Measurements from ENCODE around the gene TK1. TPM values are rescaled to one million over a fixed set of nuclear protein-coding genes. Genes with fewer than 3 reads are reported as not detected.

TK1 gene
- total RNA-seq, 1 donor: 87.2 TPM

DNA sequence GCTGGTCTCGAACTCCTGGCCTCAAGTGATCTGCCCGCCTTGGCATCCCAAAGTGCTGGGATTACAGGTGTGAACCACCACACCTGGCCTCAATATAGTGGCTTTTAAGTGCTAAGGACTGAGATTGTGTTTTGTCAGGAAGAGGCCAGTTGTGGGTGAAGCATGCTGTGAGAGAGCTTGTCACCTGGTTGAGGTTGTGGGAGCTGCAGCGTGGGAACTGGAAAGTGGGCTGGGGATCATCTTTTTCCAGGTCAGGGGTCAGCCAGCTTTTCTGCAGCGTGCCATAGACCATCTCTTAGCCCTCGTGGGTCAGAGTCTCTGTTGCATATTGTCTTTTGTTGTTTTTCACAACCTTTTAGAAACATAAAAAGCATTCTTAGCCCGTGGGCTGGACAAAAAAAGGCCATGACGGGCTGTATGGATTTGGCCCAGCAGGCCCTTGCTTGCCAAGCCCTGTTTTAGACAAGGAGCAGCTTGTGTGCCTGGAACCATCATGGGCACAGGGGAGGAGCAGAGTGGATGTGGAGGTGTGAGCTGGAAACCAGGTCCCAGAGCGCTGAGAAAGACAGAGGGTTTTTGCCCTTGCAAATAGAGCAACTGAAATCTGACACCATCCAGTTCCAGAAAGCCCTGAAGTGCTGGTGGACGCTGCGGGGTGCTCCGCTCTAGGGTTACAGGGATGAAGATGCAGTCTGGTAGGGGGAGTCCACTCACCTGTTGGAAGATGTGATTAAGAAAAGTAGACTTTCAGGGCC lies 32.7 kb upstream of the TK1 start:
- TF ChIP-seq, protein P1, sequence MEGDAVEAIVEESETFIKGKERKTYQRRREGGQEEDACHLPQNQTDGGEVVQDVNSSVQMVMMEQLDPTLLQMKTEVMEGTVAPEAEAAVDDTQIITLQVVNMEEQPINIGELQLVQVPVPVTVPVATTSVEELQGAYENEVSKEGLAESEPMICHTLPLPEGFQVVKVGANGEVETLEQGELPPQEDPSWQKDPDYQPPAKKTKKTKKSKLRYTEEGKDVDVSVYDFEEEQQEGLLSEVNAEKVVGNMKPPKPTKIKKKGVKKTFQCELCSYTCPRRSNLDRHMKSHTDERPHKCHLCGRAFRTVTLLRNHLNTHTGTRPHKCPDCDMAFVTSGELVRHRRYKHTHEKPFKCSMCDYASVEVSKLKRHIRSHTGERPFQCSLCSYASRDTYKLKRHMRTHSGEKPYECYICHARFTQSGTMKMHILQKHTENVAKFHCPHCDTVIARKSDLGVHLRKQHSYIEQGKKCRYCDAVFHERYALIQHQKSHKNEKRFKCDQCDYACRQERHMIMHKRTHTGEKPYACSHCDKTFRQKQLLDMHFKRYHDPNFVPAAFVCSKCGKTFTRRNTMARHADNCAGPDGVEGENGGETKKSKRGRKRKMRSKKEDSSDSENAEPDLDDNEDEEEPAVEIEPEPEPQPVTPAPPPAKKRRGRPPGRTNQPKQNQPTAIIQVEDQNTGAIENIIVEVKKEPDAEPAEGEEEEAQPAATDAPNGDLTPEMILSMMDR (IDR thresholded peaks at IDR 0.05; ENCODE audit: insufficient read depth, low read depth, low read length): no peak
- H3K4me3 ChIP-seq (ENCODE audit: low read depth, low read length): no peak overlapping the region
- no peak for DNase-seq (ENCODE audit: low read depth)

DNA sequence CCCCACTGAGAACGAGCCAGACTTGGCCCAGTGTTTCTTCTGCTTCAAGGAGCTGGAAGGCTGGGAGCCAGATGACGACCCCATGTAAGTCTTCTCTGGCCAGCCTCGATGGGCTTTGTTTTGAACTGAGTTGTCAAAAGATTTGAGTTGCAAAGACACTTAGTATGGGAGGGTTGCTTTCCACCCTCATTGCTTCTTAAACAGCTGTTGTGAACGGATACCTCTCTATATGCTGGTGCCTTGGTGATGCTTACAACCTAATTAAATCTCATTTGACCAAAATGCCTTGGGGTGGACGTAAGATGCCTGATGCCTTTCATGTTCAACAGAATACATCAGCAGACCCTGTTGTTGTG lies 27.8 kb upstream of the TK1 start:
- H3K4me3 ChIP-seq (ENCODE audit: low read depth, low read length): peak overlapping the region; percentile 80
- DNase-seq (ENCODE audit: low read depth): no peak
- TF ChIP-seq, protein P1 (IDR thresholded peaks at IDR 0.05; ENCODE audit: insufficient read depth, low read depth, low read length): no peak

DNA sequence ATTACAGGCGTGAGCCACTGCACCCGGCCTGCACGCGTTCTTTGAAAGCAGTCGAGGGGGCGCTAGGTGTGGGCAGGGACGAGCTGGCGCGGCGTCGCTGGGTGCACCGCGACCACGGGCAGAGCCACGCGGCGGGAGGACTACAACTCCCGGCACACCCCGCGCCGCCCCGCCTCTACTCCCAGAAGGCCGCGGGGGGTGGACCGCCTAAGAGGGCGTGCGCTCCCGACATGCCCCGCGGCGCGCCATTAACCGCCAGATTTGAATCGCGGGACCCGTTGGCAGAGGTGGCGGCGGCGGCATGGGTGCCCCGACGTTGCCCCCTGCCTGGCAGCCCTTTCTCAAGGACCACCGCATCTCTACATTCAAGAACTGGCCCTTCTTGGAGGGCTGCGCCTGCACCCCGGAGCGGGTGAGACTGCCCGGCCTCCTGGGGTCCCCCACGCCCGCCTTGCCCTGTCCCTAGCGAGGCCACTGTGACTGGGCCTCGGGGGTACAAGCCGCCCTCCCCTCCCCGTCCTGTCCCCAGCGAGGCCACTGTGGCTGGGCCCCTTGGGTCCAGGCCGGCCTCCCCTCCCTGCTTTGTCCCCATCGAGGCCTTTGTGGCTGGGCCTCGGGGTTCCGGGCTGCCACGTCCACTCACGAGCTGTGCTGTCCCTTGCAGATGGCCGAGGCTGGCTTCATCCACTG lies 27.3 kb upstream of the TK1 start, which contains the start of gene BIRC5:
TSS of gene BIRC5 (plus strand) at position 238 of the 690 bp plus-strand sequence. CDS start at position 302, 64 bp downstream.
- peak within 1 kb of the TSS; percentile 80 for H3K4me3 ChIP-seq (ENCODE audit: low read depth, low read length)
- DNase-seq (ENCODE audit: low read depth): peak; percentile 86
- TF ChIP-seq, protein P1 (IDR thresholded peaks at IDR 0.05; ENCODE audit: insufficient read depth, low read depth, low read length): no peak

DNA sequence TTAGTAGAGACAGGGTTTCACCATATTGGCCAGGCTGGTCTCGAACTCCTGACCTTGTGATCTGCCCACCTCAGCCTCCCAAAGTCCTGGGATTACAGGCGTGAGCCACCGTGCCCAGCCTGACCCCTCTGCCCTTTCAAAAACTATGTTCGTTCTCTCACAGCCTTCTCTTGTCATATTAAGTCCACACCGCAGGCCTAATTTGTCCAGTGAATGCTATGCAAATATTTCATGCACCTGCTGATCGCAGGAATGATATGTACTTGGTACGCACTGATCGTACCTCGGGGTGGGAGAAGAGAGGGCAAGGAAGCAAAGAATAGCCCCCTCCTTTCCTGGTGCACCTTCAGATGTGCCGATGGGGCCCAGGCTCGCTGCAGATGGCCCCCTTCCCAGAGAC lies 24.2 kb upstream of the TK1 start:
- no peak for DNase-seq (ENCODE audit: low read depth)
- H3K4me3 ChIP-seq (ENCODE audit: low read depth, low read length): no peak overlapping the region
- TF ChIP-seq, protein P1 (IDR thresholded peaks at IDR 0.05; ENCODE audit: insufficient read depth, low read depth, low read length): no peak

DNA sequence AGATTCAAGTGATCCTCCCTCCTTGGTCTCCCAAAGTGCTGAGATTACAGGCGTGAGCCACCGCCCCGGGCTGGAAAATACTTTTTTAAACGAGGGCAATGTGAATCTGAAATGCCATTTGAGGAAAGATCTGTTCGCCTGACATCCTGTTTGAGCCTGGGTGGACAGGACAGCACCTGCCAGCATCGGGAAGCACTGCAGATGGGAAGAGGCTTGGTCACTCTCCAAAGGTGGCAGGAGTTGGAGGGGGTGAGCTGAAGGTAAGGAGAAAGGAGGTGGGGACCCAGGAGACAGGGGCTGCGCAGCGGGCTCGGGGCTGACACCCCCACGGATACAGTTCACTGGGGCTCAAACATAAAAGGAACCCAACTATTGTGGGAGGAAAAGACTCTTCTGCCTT lies 23.3 kb upstream of the TK1 start:
- H3K4me3 ChIP-seq (ENCODE audit: low read depth, low read length): no peak overlapping the region
- no peak for DNase-seq (ENCODE audit: low read depth)
- TF ChIP-seq, protein P1 (IDR thresholded peaks at IDR 0.05; ENCODE audit: insufficient read depth, low read depth, low read length): no peak

DNA sequence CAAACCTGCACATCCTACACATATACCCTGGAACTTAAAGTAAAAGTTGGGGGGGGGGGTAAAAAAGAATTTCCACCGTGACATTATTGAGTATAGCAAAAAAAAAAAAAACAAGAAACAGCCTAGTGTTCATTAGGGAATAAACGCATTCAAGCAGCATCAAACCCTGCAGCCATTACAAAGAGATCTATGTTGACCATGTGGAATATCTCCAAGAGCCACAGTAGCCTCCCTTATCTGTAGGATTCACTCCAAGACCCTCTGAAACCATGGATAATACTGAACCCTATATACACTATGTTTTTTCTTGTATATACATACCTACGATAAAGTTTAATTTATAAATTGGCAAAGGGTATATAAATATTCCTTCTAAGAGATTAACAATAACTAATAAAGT lies 21.6 kb upstream of the TK1 start:
- TF ChIP-seq, protein P1 (IDR thresholded peaks at IDR 0.05; ENCODE audit: insufficient read depth, low read depth, low read length): no peak
- no peak overlapping the region for H3K4me3 ChIP-seq (ENCODE audit: low read depth, low read length)
- DNase-seq (ENCODE audit: low read depth): no peak
